GM23338 (cell line): ENCODE results near the gene TMEM126B. TPM values are rescaled to one million over a fixed set of nuclear protein-coding genes. Genes with fewer than 3 reads are reported as not detected.
"Not testable (repeated sequence)": the region's sequence is repeated elsewhere in the genome, so short reads cannot be mapped to it uniquely, and the experiment has no call there.

Source experiments
- ATAC-seq: fragments of 200-7000 bp; cut with Tn5 transposase; 3 replicates; pipeline ENCODE4 v1.9.1; 2020
- DNase-seq: peaks from one replicate; pipeline ENCODE4 v3.0.0-alpha.2; 2015; ENCODE audit warnings: low spot score
- H2AFZ ChIP-seq: fragments of 200-600 bp; sonication (generic); 2 replicates; pipeline ENCODE4 v1.8.0; 2016; ENCODE audit warnings: antibody characterized with exemption, mild to moderate bottlenecking, moderate library complexity
- H3F3A ChIP-seq: fragments of 200-600 bp; sonication (generic); replicated peaks from 2 replicates; pipeline ENCODE4 v1.8.0; 2017; ENCODE audit warnings: antibody characterized with exemption, mixed run types, low read depth
- H3K27ac ChIP-seq: fragments of 200-600 bp; sonication (generic); 2 replicates; pipeline ENCODE4 v1.6.1; 2016; ENCODE audit warnings: low read depth
- H3K27me3 ChIP-seq: fragments of 200-600 bp; sonication (generic); 2 replicates; pipeline ENCODE4 v1.8.0; 2016; ENCODE audit warnings: mild to moderate bottlenecking, mixed run types, moderate library complexity; ENCODE audit not compliant: insufficient read depth
- H3K36me3 ChIP-seq: fragments of 200-600 bp; sonication (generic); 2 replicates; pipeline ENCODE4 v1.8.0; 2016; ENCODE audit warnings: mild to moderate bottlenecking; ENCODE audit not compliant: insufficient read depth
- H3K4me1 ChIP-seq: fragments of 200-600 bp; sonication (generic); 2 replicates; pipeline ENCODE4 v1.8.0; 2016; ENCODE audit warnings: mild to moderate bottlenecking, moderate library complexity; ENCODE audit not compliant: insufficient read depth
- H3K4me2 ChIP-seq: fragments of 200-600 bp; sonication (generic); 2 replicates; pipeline ENCODE4 v1.7.1; 2017; ENCODE audit warnings: mixed run types
- H3K4me3 ChIP-seq: fragments of 200-600 bp; sonication (generic); 2 replicates; pipeline ENCODE4 v1.6.1; 2016; ENCODE audit warnings: mixed run types
- H3K79me2 ChIP-seq: fragments of 200-600 bp; sonication (generic); replicated peaks from 2 replicates; pipeline ENCODE4 v1.8.0; 2017; ENCODE audit warnings: mild to moderate bottlenecking; ENCODE audit not compliant: insufficient read depth
- H3K9me2 ChIP-seq: fragments of 200-600 bp; sonication (generic); 2 replicates; pipeline ENCODE4 v1.8.0; 2017; ENCODE audit not compliant: insufficient read depth
- H4K20me1 ChIP-seq: fragments of 200-600 bp; sonication (generic); replicated peaks from 2 replicates; pipeline ENCODE4 v1.8.0; 2017; ENCODE audit warnings: mild to moderate bottlenecking; ENCODE audit not compliant: insufficient read depth
- H3K27ac Mint-ChIP-seq: 2 replicates; pipeline ENCODE4 v1.8.0; 2020; ENCODE audit warnings: inconsistent platforms, mild to moderate bottlenecking, moderate library complexity, mixed read lengths
- H3K27me3 Mint-ChIP-seq: 3 replicates; pipeline ENCODE4 v1.8.0; 2022; ENCODE audit warnings: low read depth, mild to moderate bottlenecking, moderate library complexity, mixed read lengths, inconsistent platforms; ENCODE audit not compliant: insufficient read depth, poor library complexity
- H3K36me3 Mint-ChIP-seq: 3 replicates; pipeline ENCODE4 v1.8.0; 2021; ENCODE audit warnings: low read depth, mild to moderate bottlenecking, inconsistent platforms, moderate library complexity, mixed read lengths
- H3K4me1 Mint-ChIP-seq: 3 replicates; pipeline ENCODE4 v1.8.0; 2020; ENCODE audit warnings: mild to moderate bottlenecking, inconsistent platforms, mixed read lengths
- H3K4me3 Mint-ChIP-seq: 3 replicates; pipeline ENCODE4 v1.8.0; 2021; ENCODE audit warnings: moderate library complexity, mild to moderate bottlenecking, inconsistent platforms, mixed read lengths
- H3K9me3 Mint-ChIP-seq: 3 replicates; pipeline ENCODE4 v1.8.0; 2020; ENCODE audit warnings: moderate library complexity, mild to moderate bottlenecking, inconsistent platforms, mixed read lengths
- CREB1 ChIP-seq: fragments of 250-450 bp; sonication (Bioruptor Pico); IDR thresholded peaks from 2 replicates; pipeline ENCODE4 v1.5.0; 2020; ENCODE audit warnings: low read depth, mild to moderate bottlenecking, moderate library complexity
- CTCF ChIP-seq, 2 experiments: fragments of 200-600 bp in 1 of 2; sonication (generic) in 1 of 2; conservative IDR thresholded peaks; 2 replicates each; pipeline versions ENCODE4 v1.5.1 to v1.6.1; 2016 to 2017; ENCODE audit warnings: antibody characterized with exemption in 2 of 2, low read depth in 2 of 2, mild to moderate bottlenecking in 2 of 2, moderate library complexity in 1 of 2
- ETS1 ChIP-seq: IDR thresholded peaks from 2 replicates; pipeline ENCODE4 v1.6.1; 2016; ENCODE audit warnings: antibody characterized with exemption
- EZH2 ChIP-seq: fragments of 200-600 bp; sonication (generic); IDR thresholded peaks from one replicate; pipeline ENCODE4 v1.8.0; 2017; ENCODE audit warnings: antibody characterized with exemption, mild to moderate bottlenecking, low read depth; ENCODE audit not compliant: unreplicated experiment
- EZH2phosphoT487 ChIP-seq: fragments of 200-600 bp; sonication (generic); IDR thresholded peaks from one replicate; pipeline ENCODE4 v1.8.1; 2018; ENCODE audit warnings: antibody characterized with exemption; ENCODE audit not compliant: unreplicated experiment
- JUNB ChIP-seq: IDR thresholded peaks from one replicate; pipeline ENCODE4 v1.6.1; 2016; ENCODE audit warnings: antibody characterized with exemption; ENCODE audit not compliant: unreplicated experiment
- POLR2AphosphoS5 ChIP-seq: IDR thresholded peaks from 2 replicates; pipeline ENCODE4 v1.6.1; 2016; ENCODE audit warnings: antibody characterized with exemption, low read depth
- STAT1 ChIP-seq: IDR thresholded peaks from one replicate; pipeline ENCODE4 v1.6.1; 2016; ENCODE audit warnings: antibody characterized with exemption; ENCODE audit not compliant: unreplicated experiment
- ZNF114 ChIP-seq: fragments of 250-450 bp; sonication (Bioruptor Pico); IDR thresholded peaks from 2 replicates; pipeline ENCODE4 v1.5.0; 2020; ENCODE audit warnings: mild to moderate bottlenecking, moderate library complexity
- ZNF331 ChIP-seq: fragments of 250-450 bp; sonication (Bioruptor Pico); IDR thresholded peaks from 2 replicates; pipeline ENCODE4 v1.5.0; 2020; ENCODE audit warnings: low read depth, mild to moderate bottlenecking, moderate library complexity
- ZNF462 ChIP-seq: fragments of 250-450 bp; sonication (Bioruptor Pico); IDR thresholded peaks from 2 replicates; pipeline ENCODE4 v1.5.0; 2020; ENCODE audit warnings: mild to moderate bottlenecking, moderate library complexity
- polyA plus RNA-seq: library from polyadenylated mRNA; unstranded; fragments of >200 nt; fragmentation: Nextera tagmentation; extraction: Ambion mirVana; gene quantifications from 2 replicates; pipeline ENCODE4 v1.2.1, GENCODE V29; 2016
- total RNA-seq: library from RNA; depleted of rRNA; stranded (reverse); fragments of >200 nt; shearing (Covaris generic); gene quantifications from 2 replicates; pipeline ENCODE4 v1.2.3, GENCODE V29; 2014

TMEM126B gene
- total and polyA plus RNA-seq, 2 experiments from 2014 or later: 93.0 to 169 TPM

- TF ChIP-seq ZNF462 (CRISPR knock-in tag): no peak
Measured at GRCh38 chr11:85652786-85653447, 24.5 kb downstream of the TMEM126B start (continued).

DNA sequence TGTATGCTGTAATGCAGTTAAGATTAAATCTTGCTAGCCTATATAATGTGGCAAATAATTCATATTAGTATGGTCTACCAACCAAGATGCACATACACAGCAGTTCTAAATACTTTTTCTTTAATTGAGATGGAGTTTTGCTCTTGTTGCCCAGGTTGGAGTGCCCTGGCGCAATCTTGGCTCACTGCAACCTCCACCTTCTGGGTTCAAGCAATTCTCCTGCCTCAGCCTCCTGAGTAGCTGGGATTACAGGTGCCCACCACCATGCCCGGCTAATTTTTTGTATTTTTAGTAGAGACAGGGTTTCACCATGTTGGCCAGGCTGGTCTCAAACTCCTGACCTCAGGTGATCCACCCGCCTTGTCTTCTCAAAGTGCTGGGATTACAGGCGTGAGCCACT lies 25.9 kb downstream of the TMEM126B start:
- not testable (repeated sequence) for H3K9me3 Mint-ChIP-seq, H3K27ac Mint-ChIP-seq, H2AFZ ChIP-seq, H3K4me1 ChIP-seq, H3K27ac ChIP-seq, H4K20me1 ChIP-seq, H3K27me3 Mint-ChIP-seq, H3F3A ChIP-seq, H3K9me2 ChIP-seq, ATAC-seq, DNase-seq, H3K4me2 ChIP-seq, H3K4me3 ChIP-seq, H3K27me3 ChIP-seq, H3K4me3 Mint-ChIP-seq
- Mint-ChIP-seq H3K36me3 (peaks cover 29% of the 10 kb centered on the region), H3K4me1 (peaks cover 11% of the 10 kb centered on the region)
- Histone ChIP-seq H3K36me3 (peaks cover 19% of the 10 kb centered on the region), H3K79me2 (peaks cover 30% of the 10 kb centered on the region)

GRCh38 chr11:85656777-85657176 lies 28.4 kb downstream of the TMEM126B start:
- Histone ChIP-seq H3F3A (no peaks in the 10 kb centered on the region), H3K79me2 (peaks cover 48% of the 10 kb centered on the region), H3K9me2 (no peaks in the 10 kb centered on the region), H3K27me3 (no peaks in the 10 kb centered on the region), H4K20me1 (peaks cover 18% of the 10 kb centered on the region; the same call in 1 of the 2 replicates), H2AFZ (no peak overlapping the region), H3K4me2 (no peak overlapping the region), H3K4me1 (no peaks in the 10 kb centered on the region), H3K4me3 (no peak overlapping the region), H3K36me3 (peaks cover 32% of the 10 kb centered on the region), H3K27ac (no peak overlapping the region)
- Mint-ChIP-seq H3K36me3 (peaks cover 44% of the 10 kb centered on the region), H3K27ac (no peak overlapping the region), H3K27me3 (no peaks in the 10 kb centered on the region), H3K9me3 (no peaks in the 10 kb centered on the region), H3K4me3 (no peak overlapping the region), H3K4me1 (peaks cover 18% of the 10 kb centered on the region)
- ATAC-seq: no peak
- DNase-seq: no peak
- TF ChIP-seq EZH2 (no peak), ZNF331 (no peak), STAT1 (no peak), JUNB (no peak), ZNF114 (CRISPR knock-in tag) (no peak), ETS1 (no peak), POLR2AphosphoS5 (no peak), CTCF (conservative IDR thresholded peaks at IDR 0.05; ENCODE audit: low read depth in 2 of 2) (no peak), EZH2phosphoT487 (no peak), CREB1 (no peak)
